Medulla oblongata (tissue), 1 donor: ENCODE measurements around the gene SPATA25.
"Not testable (repeated sequence)": the region's sequence is repeated elsewhere in the genome, so short reads cannot be mapped to it uniquely, and the experiment has no call there.

Experiments used
- DNase-seq: peaks from one replicate; pipeline ENCODE4 v3.0.0-alpha.2; 2015; ENCODE audit errors: extremely low spot score

Gene SPATA25

GRCh38 chr20:45913116-45913515 lies 25.7 kb upstream of the SPATA25 start:
- no peak for DNase-seq

- DNase-seq: no peak
Measured at GRCh38 chr20:45912344-45912682, 24.9 kb upstream of the SPATA25 start.

- peak; percentile 74 for DNase-seq
Measured at GRCh38 chr20:45911486-45912343, 24.3 kb upstream of the SPATA25 start, which contains the start of gene PLTP. Gene PLTP (minus strand): TSS chr20:45912155. CDS start chr20:45911452, 703 bp downstream.

GRCh38 chr20:45910670-45911485 lies 23.5 kb upstream of the SPATA25 start:
- peak; percentile 96 for DNase-seq

GRCh38 chr20:45909817-45910669 lies 22.6 kb upstream of the SPATA25 start:
- DNase-seq: no peak

GRCh38 chr20:45909336-45909808 lies 21.9 kb upstream of the SPATA25 start:
- DNase-seq: no peak

- DNase-seq: no peak
Measured at GRCh38 chr20:45908084-45908483, 20.7 kb upstream of the SPATA25 start.

- no peak for DNase-seq
Measured at GRCh38 chr20:45907219-45907948, 20.0 kb upstream of the SPATA25 start.

GRCh38 chr20:45905505-45906079 lies 18.2 kb upstream of the SPATA25 start:
- no peak for DNase-seq

- no peak for DNase-seq
Measured at GRCh38 chr20:45904583-45905504, 17.4 kb upstream of the SPATA25 start.

GRCh38 chr20:45902199-45902701 lies 14.8 kb upstream of the SPATA25 start:
- no peak for DNase-seq

GRCh38 chr20:45901332-45901731 lies 13.9 kb upstream of the SPATA25 start:
- DNase-seq: not testable (repeated sequence)

GRCh38 chr20:45899046-45899835 lies 11.8 kb upstream of the SPATA25 start:
- no peak for DNase-seq

- no peak for DNase-seq
Measured at GRCh38 chr20:45898285-45898684, 10.9 kb upstream of the SPATA25 start.

GRCh38 chr20:45897692-45898091 lies 10.3 kb upstream of the SPATA25 start:
- no peak for DNase-seq

GRCh38 chr20:45897289-45897688 lies 9.9 kb upstream of the SPATA25 start:
- DNase-seq: no peak

GRCh38 chr20:45896641-45897161 lies 9.3 kb upstream of the SPATA25 start:
- DNase-seq: no peak

- DNase-seq: no peak
Measured at GRCh38 chr20:45894797-45895196, 7.4 kb upstream of the SPATA25 start.
